Large intestine (tissue), 1 donor: ENCODE results near the gene FOXJ2. TPM values are rescaled to one million over a fixed set of nuclear protein-coding genes. Genes with fewer than 3 reads are reported as not detected.

ENCODE experiments used
- polyA plus RNA-seq: library from polyadenylated mRNA; unstranded; fragments of 120-200 nt; gene quantifications from one replicate; pipeline ENCODE4 v1.2.1, GENCODE V29; 2013

FOXJ2 gene
- polyA plus RNA-seq, 1 donor: 12.4 TPM

Other genes with a start within 250 kb of the FOXJ2 start
- gene NANOG, start 243.3 kb upstream of the FOXJ2 start, polyA plus RNA-seq: 0.10 TPM
- gene SLC2A14, start 159.8 kb upstream of the FOXJ2 start, polyA plus RNA-seq: 0.55 TPM
- gene SLC2A3, start 96.5 kb upstream of the FOXJ2 start, polyA plus RNA-seq: 26.7 TPM
- 6.1 TPM for gene C3AR1, start 33.6 kb downstream of the FOXJ2 start, polyA plus RNA-seq
- gene NECAP1, start 49.6 kb downstream of the FOXJ2 start, polyA plus RNA-seq: 39.1 TPM
- gene CLEC4A, start 90.9 kb downstream of the FOXJ2 start, polyA plus RNA-seq: 5.3 TPM
- 0.07 TPM for gene ZNF705A, start 124.3 kb downstream of the FOXJ2 start, polyA plus RNA-seq
- 0.91 TPM for gene FAM90A1, start 194.9 kb downstream of the FOXJ2 start, polyA plus RNA-seq